HAP-1 (cell line): ENCODE results near the gene C6orf15.

ENCODE experiments used
- DNase-seq, 2 experiments: peaks; one replicate each; pipeline ENCODE4 v3.0.0-alpha.2; 2016 to 2020; ENCODE audit warnings: low spot score in 2 of 2
- H3K27me3 ChIP-seq: fragments of 250-450 bp; sonication (Bioruptor Pico); 2 replicates; pipeline ENCODE4 v1.5.1; 2020; ENCODE audit warnings: low read depth, mild to moderate bottlenecking, moderate library complexity
- H3K36me3 ChIP-seq: fragments of 250-450 bp; sonication (Bioruptor Pico); replicated peaks from 2 replicates; pipeline ENCODE4 v1.5.1; 2020; ENCODE audit warnings: mild to moderate bottlenecking
- H3K4me1 ChIP-seq: fragments of 250-450 bp; sonication (Bioruptor Pico); 2 replicates; pipeline ENCODE4 v1.5.1; 2020; ENCODE audit warnings: mild to moderate bottlenecking
- H3K4me3 ChIP-seq: fragments of 250-450 bp; sonication (Bioruptor Pico); 2 replicates; pipeline ENCODE4 v1.5.1; 2020; ENCODE audit warnings: mild to moderate bottlenecking, moderate library complexity
- H3K9me3 ChIP-seq: fragments of 250-450 bp; sonication (Bioruptor Pico); 2 replicates; pipeline ENCODE4 v1.5.1; 2020; ENCODE audit warnings: mild to moderate bottlenecking, moderate library complexity
- in situ Hi-C: fragments of 300-500 bp; cut with MboI; formaldehyde crosslinking; loops from 3 replicates; pipeline ENCODE4 v1.14.3; 2020; ENCODE audit warnings: low sequenced_read_pairs, inconsistent platforms, mixed read lengths

Gene C6orf15

GRCh38 chr6:31122791-31123706, 10.7 kb upstream of the C6orf15 start:
- no peaks in the 10 kb centered on the region for H3K4me1 ChIP-seq
- no peaks in the 10 kb centered on the region for H3K27me3 ChIP-seq
- no peaks in the 10 kb centered on the region for H3K9me3 ChIP-seq
- in situ Hi-C loops: no loop called here
- H3K36me3 ChIP-seq: no peaks in the 10 kb centered on the region
- no peak for DNase-seq
- H3K4me3 ChIP-seq: no peak overlapping the region

GRCh38 chr6:31121131-31121790, 8.9 kb upstream of the C6orf15 start:
- Histone ChIP-seq H3K27me3 (no peaks in the 10 kb centered on the region), H3K9me3 (no peaks in the 10 kb centered on the region), H3K4me3 (no peak overlapping the region), H3K4me1 (no peaks in the 10 kb centered on the region), H3K36me3 (no peaks in the 10 kb centered on the region)
- in situ Hi-C loops: no loop called here
- no peak for DNase-seq

DNA sequence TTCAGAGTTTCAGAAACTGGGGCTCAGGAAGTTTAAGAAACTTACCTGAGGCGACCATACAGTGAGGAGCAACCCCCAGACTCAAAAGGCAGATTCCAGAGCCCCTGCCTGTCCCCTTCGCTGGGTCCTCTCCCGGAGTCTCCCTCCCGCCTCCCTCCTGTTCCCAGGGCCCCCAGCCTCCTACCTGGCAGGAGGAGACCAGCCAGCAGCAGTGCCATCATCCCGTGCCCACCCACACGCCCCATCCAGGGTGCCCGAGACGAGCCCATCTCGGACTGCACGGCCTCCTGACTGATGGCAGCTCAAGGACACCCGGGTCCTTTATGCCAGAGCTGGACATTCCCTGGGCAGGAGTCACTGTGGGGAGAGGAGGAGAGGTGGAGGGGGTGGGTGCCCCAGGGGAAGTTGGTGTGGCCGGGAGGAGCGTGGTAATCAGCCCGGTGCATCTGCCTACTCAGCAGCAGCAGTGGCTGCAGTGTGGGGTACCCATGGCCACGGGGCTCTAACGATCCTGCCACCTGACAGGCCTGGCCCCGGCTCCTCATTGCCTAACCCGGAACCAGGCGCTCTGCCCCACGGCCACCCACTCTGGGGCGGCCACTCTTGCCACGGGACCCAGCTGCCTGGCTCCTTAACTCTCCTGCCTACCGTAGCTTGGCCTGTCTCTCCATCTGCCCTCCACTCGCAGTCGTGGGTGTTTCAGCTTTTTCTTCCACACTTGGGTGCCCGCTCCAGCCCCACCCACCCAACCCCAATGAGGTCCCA, 8.0 kb upstream of the C6orf15 start, which contains the start of gene CDSN:
TSS of gene CDSN (minus strand) at position 296 of the 765 bp plus-strand sequence. CDS start at position 269, 27 bp downstream.
- in situ Hi-C loops: no loop called here
- Histone ChIP-seq H3K4me1 (no peaks in the 10 kb centered on the region), H3K36me3 (no peaks in the 10 kb centered on the region), H3K27me3 (no peaks in the 10 kb centered on the region), H3K9me3 (no peaks in the 10 kb centered on the region), H3K4me3 (no peak within 1 kb of the TSS)
- DNase-seq: no peak

GRCh38 chr6:31118178-31118577, 5.8 kb upstream of the C6orf15 start:
- DNase-seq: no peak
- Histone ChIP-seq H3K4me1 (no peaks in the 10 kb centered on the region), H3K9me3 (no peaks in the 10 kb centered on the region), H3K27me3 (no peaks in the 10 kb centered on the region), H3K4me3 (no peak overlapping the region), H3K36me3 (no peaks in the 10 kb centered on the region)
- in situ Hi-C loops: no loop called here

DNA sequence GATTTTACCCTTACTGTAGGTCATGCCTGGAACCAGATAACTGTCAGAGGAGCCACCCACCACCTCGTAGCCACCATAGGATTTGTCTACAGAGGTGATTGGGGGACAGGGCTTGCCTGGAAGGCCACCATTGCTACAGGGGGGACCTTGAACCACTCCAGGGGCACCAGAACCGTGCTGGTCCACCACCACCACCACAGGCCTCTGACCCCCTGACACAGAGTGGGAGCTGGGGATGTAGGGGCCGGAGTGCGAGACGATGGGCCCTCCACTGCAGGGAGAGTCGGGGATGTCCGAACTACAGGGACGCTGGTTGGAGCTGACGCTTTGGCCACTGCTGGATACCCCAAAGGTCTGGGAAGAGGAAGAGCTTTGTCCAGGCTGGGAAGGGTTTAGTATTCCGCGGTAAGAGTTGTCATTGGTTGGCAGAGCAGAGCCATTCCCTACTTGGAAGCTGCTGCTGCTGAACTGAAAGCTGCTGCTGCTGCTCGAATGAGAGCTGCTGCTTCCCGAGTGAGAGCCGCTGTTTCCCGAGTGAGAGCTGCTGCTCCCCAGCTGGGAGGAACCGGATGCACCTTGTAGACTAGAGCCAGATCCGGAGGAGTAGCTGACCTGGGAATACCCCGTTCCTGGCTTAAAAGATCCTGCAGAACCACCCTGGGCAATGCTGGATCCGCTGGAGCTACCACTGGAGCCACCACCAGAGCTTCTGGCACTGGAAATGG, 4.4 kb upstream of the C6orf15 start:
- no peak for DNase-seq
- Histone ChIP-seq H3K4me1 (no peaks in the 10 kb centered on the region), H3K36me3 (no peaks in the 10 kb centered on the region), H3K27me3 (no peaks in the 10 kb centered on the region), H3K4me3 (no peak overlapping the region), H3K9me3 (no peaks in the 10 kb centered on the region)
- in situ Hi-C loops: no loop called here

DNA sequence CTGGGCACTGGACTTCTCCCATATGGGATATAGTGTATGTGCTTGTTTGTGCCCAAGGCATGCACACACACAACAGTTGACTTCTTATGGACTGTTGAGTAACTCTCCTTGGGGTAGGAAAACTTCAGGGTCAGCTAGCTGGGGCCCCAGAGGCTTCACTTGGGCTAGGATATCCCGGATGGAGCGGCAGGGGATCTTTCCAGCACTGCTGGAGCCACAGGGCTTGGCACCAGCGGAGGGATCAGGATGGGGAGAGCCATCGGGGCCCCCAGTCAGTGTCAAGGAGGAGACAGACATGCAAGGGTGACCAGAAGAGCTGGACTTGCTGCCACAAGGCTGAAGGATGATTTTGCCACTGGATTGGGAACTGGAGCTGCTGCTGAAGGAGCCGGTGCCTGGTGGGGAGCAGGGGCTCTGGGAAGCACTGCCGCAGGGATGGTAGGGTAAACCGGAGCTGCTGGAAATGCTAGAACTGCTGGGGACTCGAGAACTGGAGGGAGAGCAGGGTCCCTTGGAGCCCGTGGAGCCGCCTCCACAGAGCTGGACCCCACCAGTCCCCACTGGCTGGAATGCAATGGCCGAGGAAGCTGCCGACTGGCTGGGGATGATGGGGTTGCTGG, 3.7 kb upstream of the C6orf15 start:
- DNase-seq: no peak
- no peaks in the 10 kb centered on the region for H3K4me1 ChIP-seq
- H3K36me3 ChIP-seq: no peaks in the 10 kb centered on the region
- no peak overlapping the region for H3K4me3 ChIP-seq
- no peaks in the 10 kb centered on the region for H3K27me3 ChIP-seq
- in situ Hi-C loops: no loop called here
- H3K9me3 ChIP-seq: no peaks in the 10 kb centered on the region

GRCh38 chr6:31114970-31115849, 2.8 kb upstream of the C6orf15 start:
- Histone ChIP-seq H3K36me3 (no peaks in the 10 kb centered on the region), H3K27me3 (peaks cover 4% of the 10 kb centered on the region), H3K9me3 (no peaks in the 10 kb centered on the region), H3K4me1 (no peaks in the 10 kb centered on the region), H3K4me3 (no peak overlapping the region)
- peak; percentile 29 to 33 for DNase-seq
- in situ Hi-C loops: no loop called here

GRCh38 chr6:31114541-31114878, 2.1 kb upstream of the C6orf15 start, which contains the start of gene PSORS1C1:
PSORS1C1 (plus strand) TSS chr6:31114800; CDS start chr6:31129633, 14,833 bp downstream.
- Histone ChIP-seq H3K4me1 (no peaks in the 10 kb centered on the region), H3K4me3 (no peak within 1 kb of the TSS), H3K36me3 (no peaks in the 10 kb centered on the region), H3K27me3 (peaks cover 8% of the 10 kb centered on the region), H3K9me3 (no peaks in the 10 kb centered on the region)
- in situ Hi-C loops: no loop called here
- no peak for DNase-seq

GRCh38 chr6:31113861-31114540, 1.6 kb upstream of the C6orf15 start:
- Histone ChIP-seq H3K9me3 (no peaks in the 10 kb centered on the region), H3K36me3 (no peaks in the 10 kb centered on the region), H3K27me3 (peaks cover 8% of the 10 kb centered on the region), H3K4me3 (no peak overlapping the region), H3K4me1 (no peaks in the 10 kb centered on the region)
- DNase-seq: no peak
- in situ Hi-C loops: no loop called here

- no peaks in the 10 kb centered on the region for H3K36me3 ChIP-seq
- no peak overlapping the region for H3K4me3 ChIP-seq
- H3K4me1 ChIP-seq: no peaks in the 10 kb centered on the region
- DNase-seq: no peak
- H3K27me3 ChIP-seq: peaks cover 8% of the 10 kb centered on the region
- in situ Hi-C loops: no loop called here
- no peaks in the 10 kb centered on the region for H3K9me3 ChIP-seq
Observed at GRCh38 chr6:31111712-31112111, 663 bp downstream of the C6orf15 start.

DNA sequence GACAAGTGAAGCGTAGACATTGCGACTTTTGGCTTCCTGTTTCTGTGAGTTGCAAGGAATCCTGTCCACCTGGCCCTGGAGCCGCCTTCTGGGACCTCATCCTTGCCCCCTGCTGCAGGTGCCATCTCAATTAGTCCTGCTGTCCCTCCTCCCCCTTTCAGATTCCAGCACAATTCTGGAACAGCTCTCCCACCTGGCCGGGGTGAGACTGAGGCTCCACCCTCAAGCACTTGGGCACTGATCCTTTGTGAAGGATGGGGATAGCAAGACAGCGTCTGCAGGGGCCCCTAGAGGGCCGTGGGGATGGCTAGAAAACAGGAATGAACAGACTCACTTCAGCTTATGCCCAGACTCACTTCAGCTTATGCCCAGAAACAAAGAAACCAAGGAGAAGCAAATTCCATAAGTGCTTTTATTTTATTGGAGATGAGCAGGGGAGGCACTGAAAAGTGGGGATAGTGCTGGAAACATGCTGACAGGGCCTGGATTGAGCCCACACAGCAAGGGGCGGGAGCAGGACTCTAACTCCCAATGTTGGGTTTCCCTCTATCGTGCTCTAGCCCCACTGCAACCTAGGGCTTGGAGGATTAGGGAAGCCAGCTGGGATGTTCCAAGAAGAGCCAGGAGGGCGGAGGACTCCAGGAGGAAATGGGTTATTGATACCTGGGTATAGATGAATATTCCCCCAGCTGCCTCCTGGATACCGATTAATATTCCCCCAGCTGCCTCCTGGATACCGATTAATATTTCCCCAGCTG, 1.4 kb downstream of the C6orf15 start:
- in situ Hi-C loops: no loop called here
- Histone ChIP-seq H3K4me3 (no peak overlapping the region), H3K27me3 (peaks cover 8% of the 10 kb centered on the region), H3K4me1 (no peaks in the 10 kb centered on the region), H3K36me3 (no peaks in the 10 kb centered on the region), H3K9me3 (no peaks in the 10 kb centered on the region)
- DNase-seq: no peak
